Measurements from ENCODE around the gene ZFAND5.

The ZFAND5 gene

GRCh38 chr9:72322678-72323077, 42.3 kb downstream of the ZFAND5 start:
- no peak for DNase-seq (ENCODE audit: low spot score)

- no peak for DNase-seq (ENCODE audit: low spot score)
Observed at GRCh38 chr9:72322259-72322658, 42.7 kb downstream of the ZFAND5 start.

DNA sequence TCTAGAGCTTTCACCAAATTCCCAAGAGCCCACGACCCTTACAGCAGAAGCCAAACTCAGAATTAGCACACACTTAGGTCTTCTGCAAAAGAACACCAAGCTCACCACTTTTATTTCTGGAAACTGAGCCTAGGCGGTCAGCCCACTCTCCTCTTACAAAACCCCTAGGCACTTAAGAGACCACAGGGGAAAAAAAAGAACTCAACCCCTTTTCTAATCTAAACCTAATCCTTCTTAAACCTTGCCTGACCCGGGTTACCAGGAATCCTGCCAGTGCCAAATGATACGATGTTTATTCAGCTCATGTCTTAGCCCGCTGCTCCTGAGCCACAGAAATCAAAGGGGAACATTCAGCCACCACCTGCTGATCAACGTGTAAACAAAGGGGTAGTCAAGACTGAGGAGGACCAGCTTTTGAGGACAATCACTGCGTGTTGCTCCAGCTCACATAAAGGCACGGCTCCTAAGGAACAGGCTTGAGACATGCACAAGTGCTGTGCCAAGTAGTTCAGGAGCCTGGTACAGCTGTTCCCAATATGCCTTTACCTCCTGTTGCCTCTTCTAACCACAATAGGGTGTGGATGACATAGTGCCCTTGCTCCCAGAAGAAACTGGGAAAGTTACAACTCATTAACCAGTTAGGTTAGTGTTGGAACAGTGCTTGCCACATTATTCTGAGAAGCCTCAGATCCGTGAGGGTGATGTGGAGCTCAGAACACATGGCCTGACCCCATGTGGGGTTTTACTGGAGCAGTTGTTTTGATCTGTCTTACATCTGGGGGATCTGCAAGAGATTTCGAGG, 49.3 kb downstream of the ZFAND5 start:
- DNase-seq (ENCODE audit: low spot score): no peak

- DNase-seq (ENCODE audit: low spot score): peak; percentile 76
Observed at GRCh38 chr9:72315089-72315509, 49.9 kb downstream of the ZFAND5 start.

DNA sequence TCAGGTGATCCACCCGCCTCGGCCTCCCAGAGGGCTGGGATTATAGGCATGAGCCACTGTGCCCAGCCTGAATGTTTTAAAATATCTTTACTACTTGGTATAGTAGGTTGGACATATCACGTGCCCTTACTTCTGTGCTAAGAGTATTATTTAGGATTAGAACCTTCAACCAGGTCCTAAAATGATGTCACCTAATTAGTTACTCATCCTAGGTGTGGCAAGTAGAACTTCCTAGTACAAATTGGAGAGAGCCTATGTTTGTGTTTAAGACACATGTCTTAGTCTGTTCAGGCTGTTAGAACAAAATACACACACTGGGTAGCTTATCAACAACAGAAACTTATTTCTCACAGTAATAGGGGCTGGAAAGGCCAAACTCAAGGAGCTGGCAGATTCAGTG, 51.5 kb downstream of the ZFAND5 start:
- no peak for DNase-seq (ENCODE audit: low spot score)

- DNase-seq (ENCODE audit: low spot score): no peak
Observed at GRCh38 chr9:72312386-72312987, 52.5 kb downstream of the ZFAND5 start.

DNA sequence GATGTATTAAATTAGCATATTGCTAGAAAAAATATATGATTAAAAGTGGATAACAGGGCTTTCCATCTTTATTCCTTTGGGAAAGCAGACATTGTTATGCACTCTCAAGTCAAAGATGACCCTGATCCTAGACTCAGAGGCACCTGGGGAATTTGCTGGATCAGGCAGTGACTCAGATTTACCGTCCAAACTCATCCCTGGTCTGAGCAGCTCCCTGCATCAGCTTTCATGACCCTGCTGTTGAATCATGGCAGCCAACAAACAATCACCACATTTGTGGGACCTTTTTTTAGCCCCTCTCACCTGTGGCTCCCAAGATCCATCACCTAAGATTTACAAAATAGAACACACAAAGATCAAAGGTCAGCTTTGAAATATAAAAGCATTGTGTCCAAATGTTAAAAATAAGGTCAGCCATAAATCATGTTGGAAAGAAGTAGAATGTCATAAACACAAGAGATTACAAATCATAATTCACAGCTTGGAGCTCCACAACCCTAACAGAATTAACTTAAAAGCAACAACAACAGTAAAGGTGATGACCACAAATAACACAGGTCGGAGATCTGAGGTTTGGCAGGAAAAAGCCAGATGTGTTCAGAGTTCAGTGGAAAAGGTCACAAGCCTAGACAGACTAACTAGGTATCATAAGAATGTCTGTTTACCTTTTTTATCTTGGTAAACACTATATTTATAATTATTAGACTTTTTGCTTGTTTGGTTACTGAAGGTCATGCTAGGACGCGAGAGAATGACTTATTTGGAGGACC, 55.5 kb downstream of the ZFAND5 start:
- no peak for DNase-seq (ENCODE audit: low spot score)

DNA sequence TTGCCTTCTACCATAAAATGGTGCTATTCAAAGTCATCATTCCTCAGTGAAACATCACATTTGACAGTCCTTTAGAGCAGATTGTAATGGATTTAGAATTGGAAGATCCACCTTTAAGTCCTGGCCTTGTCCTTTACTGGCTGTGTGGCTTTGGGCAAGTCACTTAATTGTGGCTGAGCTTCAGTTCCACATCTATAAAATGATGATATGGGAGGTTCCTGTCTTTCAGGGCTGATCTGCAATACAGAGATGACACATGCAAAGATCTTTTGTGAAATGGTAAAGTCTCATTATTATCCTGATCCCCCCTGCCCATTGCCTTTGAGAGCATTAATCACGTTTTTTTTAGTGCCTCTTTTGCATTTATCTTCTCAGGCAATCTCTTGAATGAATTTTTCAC, 58.2 kb downstream of the ZFAND5 start:
- no peak for DNase-seq (ENCODE audit: low spot score)

- DNase-seq (ENCODE audit: low spot score): no peak
Observed at GRCh38 chr9:72305707-72306106, 59.3 kb downstream of the ZFAND5 start.

DNA sequence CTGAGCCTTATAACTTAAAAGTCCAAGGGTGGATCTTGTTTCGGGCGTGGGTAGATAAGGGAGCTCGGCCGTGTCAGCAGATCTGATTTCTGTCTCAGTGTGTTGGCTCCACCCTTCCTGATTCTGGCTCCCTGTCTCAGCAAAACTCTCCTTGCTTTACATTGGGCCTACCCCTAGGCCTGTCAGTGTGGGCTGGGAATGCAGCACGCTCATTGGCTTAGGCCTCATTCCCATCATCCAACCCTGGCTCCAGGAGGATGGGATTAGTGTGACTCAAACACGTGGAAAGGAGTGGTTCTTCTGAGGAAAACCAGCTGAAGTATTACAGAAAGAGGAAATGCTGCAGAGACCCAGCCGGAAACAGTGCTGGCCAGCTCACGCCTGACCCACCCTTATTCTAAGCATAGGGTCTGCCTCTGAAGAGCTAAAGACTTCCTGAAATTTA, 59.9 kb downstream of the ZFAND5 start:
- DNase-seq (ENCODE audit: low spot score): peak; percentile 80

DNA sequence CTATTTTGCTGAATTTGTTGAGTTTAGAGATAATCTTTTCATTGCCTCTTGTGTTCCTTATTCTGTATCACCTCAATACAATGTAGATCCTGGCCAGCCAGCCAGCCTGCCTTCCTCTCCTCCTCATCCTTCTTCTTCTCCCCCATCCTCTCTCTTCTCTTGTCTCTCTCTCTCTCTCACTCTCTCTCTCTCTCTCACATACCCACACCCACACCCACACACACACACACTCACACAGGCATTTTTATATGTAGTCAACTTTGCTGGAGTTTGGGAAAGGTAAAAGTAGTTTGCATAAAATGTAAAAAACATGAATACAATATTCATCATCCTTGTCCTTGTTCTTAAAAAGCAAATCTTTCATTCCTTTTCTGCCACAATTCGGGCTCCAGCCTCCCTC, 60.5 kb downstream of the ZFAND5 start:
- DNase-seq (ENCODE audit: low spot score): no peak

Data from left forelimb (tissue), 1 donor.